ENCODE data around the gene EPHA6. TPM values are rescaled to one million over a fixed set of nuclear protein-coding genes. Genes with fewer than 3 reads are reported as not detected.
A peak's percentile ranks its signal among the peaks of the same experiment; 100 is the strongest.

Gene EPHA6
- under 1 TPM; 0.23 to 0.26 TPM for total RNA-seq
- polyA plus RNA-seq (ENCODE audit: insufficient read length in 6 of 6) = under 1 TPM; 0.24 to 0.79 (median 0.56) TPM
- long read RNA-seq, donor 1 = 0 reads
- long read RNA-seq, donor 2 = 0 reads
- long read RNA-seq, donor 3 = 0 reads
- long read RNA-seq, donor 4 = 0 reads
- long read RNA-seq, donor 5 = 0 reads
- long read RNA-seq, donor 6 = 0 reads
- long read RNA-seq, donor 7 = 0 reads
- long read RNA-seq, donor 8 = 0 reads
- long read RNA-seq, donor 9 = 0 reads
- long read RNA-seq, donor 10 = 0 reads
- long read RNA-seq, donor 11 = 0 reads
- long read RNA-seq, donor 12 = 0 reads

DNA sequence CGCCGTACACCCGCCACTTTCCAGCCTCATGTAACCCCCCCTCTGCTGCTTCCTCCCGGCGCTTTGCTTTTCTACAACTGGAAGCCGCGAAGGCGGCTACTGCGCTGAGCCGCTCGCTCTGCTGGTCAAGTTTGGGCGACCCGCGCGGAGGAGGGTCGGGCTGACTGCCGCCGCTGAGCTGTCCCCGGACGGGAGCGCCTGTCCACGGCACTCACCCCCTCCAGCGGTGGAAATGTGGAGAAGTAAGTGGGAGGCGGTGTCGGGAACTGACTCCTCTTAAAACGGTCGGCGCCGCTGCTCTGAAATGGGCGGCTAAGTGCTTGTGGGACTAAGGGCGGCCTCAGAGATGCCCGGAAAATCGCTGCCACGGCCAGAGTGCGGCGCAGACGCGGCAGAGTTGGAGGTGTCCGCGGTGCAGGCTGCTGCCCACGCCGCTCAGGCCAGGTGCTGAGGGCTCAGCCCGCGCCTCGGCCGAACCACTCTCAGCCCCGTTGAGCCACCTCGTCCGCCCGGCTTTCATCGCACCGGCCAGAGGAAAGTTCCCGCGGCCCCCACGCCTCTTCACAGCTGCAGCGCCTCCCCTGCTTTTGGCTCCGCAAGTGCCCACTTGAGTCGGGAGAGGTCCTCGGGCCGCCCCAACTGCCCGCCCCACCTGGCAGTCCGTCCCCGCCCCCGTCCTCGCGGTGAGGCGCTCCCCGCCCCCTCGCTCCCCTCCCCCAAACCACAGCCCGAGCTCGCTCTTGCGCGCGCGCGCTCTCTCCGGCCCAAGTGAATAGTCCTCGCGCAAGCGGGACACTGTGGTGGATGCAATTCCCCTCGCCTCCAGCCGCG is at the start of gene EPHA6:
Gene EPHA6, plus strand, starts transcription at position 775 of the 831 bp plus-strand sequence.
- intact Hi-C loops (cut with DNase I) = no loop called here
- H3K36me3 ChIP-seq = no peaks in the 10 kb centered on the region
- TF ChIP-seq, protein P1, sequence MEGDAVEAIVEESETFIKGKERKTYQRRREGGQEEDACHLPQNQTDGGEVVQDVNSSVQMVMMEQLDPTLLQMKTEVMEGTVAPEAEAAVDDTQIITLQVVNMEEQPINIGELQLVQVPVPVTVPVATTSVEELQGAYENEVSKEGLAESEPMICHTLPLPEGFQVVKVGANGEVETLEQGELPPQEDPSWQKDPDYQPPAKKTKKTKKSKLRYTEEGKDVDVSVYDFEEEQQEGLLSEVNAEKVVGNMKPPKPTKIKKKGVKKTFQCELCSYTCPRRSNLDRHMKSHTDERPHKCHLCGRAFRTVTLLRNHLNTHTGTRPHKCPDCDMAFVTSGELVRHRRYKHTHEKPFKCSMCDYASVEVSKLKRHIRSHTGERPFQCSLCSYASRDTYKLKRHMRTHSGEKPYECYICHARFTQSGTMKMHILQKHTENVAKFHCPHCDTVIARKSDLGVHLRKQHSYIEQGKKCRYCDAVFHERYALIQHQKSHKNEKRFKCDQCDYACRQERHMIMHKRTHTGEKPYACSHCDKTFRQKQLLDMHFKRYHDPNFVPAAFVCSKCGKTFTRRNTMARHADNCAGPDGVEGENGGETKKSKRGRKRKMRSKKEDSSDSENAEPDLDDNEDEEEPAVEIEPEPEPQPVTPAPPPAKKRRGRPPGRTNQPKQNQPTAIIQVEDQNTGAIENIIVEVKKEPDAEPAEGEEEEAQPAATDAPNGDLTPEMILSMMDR (IDR thresholded peaks at IDR 0.05) = no peak
- no peak within 1 kb of the TSS for H3K27ac ChIP-seq
- peaks cover 0 to 19% of the 10 kb centered on the region in 2 donors for H3K4me1 ChIP-seq
- peak within 1 kb of the TSS; percentile 40 to 48 for H3K4me3 ChIP-seq
- peaks cover 20 to 77% of the 10 kb centered on the region in 2 donors for H3K27me3 ChIP-seq
- peak; percentile 79 for ATAC-seq
- no peaks in the 10 kb centered on the region for H3K9me3 ChIP-seq
- DNase-seq = peak; percentile 46 to 80 (median 48)

DNA sequence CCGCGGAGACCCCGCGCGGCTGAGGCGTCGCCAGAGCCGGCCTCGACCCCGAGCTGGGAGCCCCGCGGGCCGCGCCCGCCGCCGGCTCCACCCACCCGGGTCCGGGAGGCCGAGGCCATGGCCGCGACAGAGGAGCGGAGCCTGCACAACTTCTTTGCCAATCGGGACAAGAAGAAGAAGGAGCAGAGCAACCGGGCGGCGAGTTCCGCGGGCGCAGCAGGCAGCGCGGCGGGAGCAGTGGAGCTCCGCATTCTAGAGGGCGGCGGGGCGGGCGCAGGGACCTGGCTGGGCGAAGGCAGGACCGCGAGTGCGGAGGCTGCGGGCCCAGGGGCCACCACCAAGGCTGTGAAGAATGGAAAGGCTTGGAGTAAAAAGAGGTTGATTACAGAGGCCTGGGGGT is 37.6 kb upstream of the EPHA6 start:
- Histone ChIP-seq H3K36me3 (no peaks in the 10 kb centered on the region), H3K4me3 (no peak overlapping the region), H3K27me3 (no peaks in the 10 kb centered on the region), H3K4me1 (no peaks in the 10 kb centered on the region), H3K27ac (no peak overlapping the region), H3K9me3 (peaks cover 0 to 16% of the 10 kb centered on the region in 2 donors)
- DNase-seq (peak in 1 of 4 donors; percentile 78), ATAC-seq (no peak)
- TF ChIP-seq, protein P1 (IDR thresholded peaks at IDR 0.05) = no peak
- intact Hi-C loops (cut with DNase I) = no loop called here

DNA sequence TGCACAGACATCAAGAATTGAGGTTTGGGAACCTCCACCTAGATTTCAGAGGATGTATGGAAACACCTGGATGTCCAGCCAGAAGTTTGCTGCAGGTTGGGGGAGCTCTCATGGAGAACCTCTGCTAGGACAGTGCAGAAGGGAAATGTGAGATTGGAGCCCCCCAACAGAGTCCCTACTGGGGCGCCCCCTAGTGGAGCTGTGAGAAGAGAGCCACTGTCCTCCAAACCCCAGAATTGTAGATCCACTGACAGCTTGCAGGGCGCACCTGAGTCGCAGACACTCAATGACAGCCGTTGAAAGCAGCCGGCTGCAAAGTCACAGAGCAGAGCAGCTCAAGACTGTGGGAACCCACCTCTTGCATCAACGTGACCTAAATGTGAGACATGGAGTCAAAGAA is 34.6 kb upstream of the EPHA6 start:
- intact Hi-C loops (cut with DNase I) = no loop called here
- no peaks in the 10 kb centered on the region for H3K4me1 ChIP-seq
- TF ChIP-seq, protein P1 (IDR thresholded peaks at IDR 0.05) = no peak
- H3K4me3 ChIP-seq = no peak overlapping the region
- no peaks in the 10 kb centered on the region for H3K27me3 ChIP-seq
- no peak for DNase-seq
- ATAC-seq = no peak
- H3K27ac ChIP-seq = no peak overlapping the region
- no peaks in the 10 kb centered on the region for H3K36me3 ChIP-seq
- H3K9me3 ChIP-seq = peaks cover 0 to 12% of the 10 kb centered on the region in 2 donors

DNA sequence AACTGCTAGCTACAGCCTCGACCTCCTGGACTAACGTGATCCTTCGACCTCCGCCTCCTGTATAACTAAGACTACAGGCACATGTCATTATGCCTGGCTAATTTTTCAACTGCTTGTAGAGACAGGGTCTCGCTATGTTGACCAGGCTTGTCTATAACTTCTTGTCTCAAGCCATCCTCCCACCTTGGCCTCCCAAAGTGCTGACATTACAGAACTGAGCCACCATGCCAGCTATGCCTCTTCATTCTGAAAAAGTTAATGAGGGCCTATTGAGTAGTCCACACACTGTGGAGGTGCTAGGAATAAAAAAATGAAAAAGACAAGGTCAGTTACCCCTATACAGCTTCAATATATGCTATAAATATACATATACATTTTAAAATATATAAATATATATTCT is 18.3 kb upstream of the EPHA6 start:
- Histone ChIP-seq H3K4me3 (no peak overlapping the region), H3K27ac (no peak overlapping the region), H3K27me3 (no peaks in the 10 kb centered on the region), H3K4me1 (no peaks in the 10 kb centered on the region), H3K9me3 (no peaks in the 10 kb centered on the region), H3K36me3 (no peaks in the 10 kb centered on the region)
- no peak for DNase-seq
- ATAC-seq = no peak
- intact Hi-C loops (cut with DNase I) = no loop called here
- TF ChIP-seq, protein P1 (IDR thresholded peaks at IDR 0.05) = no peak

DNA sequence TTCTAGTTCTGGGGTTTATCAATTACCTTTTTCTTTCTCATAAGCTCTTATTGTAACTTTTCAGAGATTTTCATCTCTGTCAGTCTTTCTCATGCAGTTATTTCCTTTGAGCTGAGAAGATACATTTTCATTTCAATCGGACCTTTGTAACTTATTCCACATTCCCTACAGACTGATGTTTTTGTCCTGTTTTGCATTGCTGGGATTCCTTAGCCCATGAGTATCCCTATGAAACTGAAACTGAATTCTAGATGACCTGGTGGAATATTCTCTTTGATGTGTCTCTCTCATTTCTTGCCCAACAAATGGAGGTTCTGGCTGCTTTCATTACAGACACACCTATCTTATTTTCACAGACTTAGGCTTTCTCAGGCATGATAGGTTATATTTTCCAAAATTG is 10.5 kb upstream of the EPHA6 start:
- ATAC-seq (no peak), DNase-seq (no peak)
- TF ChIP-seq, protein P1 (IDR thresholded peaks at IDR 0.05) = no peak
- Histone ChIP-seq H3K4me3 (no peak overlapping the region), H3K27ac (no peak overlapping the region), H3K9me3 (no peaks in the 10 kb centered on the region), H3K4me1 (no peaks in the 10 kb centered on the region), H3K27me3 (peaks cover 7 to 18% of the 10 kb centered on the region in 2 donors), H3K36me3 (no peaks in the 10 kb centered on the region)
- intact Hi-C loops (cut with DNase I) = no loop called here
